IMR-90 (cell line): Measurements from ENCODE around the gene MAP6. TPM values are rescaled to one million over a fixed set of nuclear protein-coding genes. Genes with fewer than 3 reads are reported as not detected.

Source experiments
- ATAC-seq: fragments of 200-7000 bp; cut with Tn5 transposase; 2 replicates; pipeline ENCODE4 v1.9.1; 2020; ENCODE audit warnings: low read depth, mild to moderate bottlenecking, moderate library complexity
- BruUV-seq: library from RNA; stranded (reverse); fragments of 400-500 nt; replicated peaks from 2 replicates; lab custom pipeline; 2021; lab: Mats Ljungman, UMichigan
- CTCF ChIA-PET: fragments of 300-600 bp; formaldehyde crosslinking; extraction: SDS; loops from one replicate; lab custom pipeline; 2021; ENCODE audit warnings: antibody characterized with exemption; lab: Yijun Ruan, JAX
- POLR2A ChIA-PET: fragments of 300-600 bp; sonication (Branson Sonifier 250); formaldehyde crosslinking; loops from one replicate; lab custom pipeline; 2022; ENCODE audit warnings: antibody characterized with exemption; ENCODE audit not compliant: unreplicated experiment; lab: Charles Lee
- DNase-seq: peaks from one replicate; pipeline ENCODE4 v3.0.0; 2013
- H2AFZ ChIP-seq: replicated peaks from 2 replicates; pipeline ENCODE3; 2013; ENCODE audit warnings: low read length, mild to moderate bottlenecking; ENCODE audit not compliant: poor library complexity
- H2AK5ac ChIP-seq: 2 replicates; pipeline ENCODE4 v1.6.1; 2013; ENCODE audit warnings: low read depth, low read length, inconsistent platforms
- H2AK9ac ChIP-seq: replicated peaks from 2 replicates; pipeline ENCODE3; 2013; ENCODE audit warnings: mild to moderate bottlenecking, low read depth, low read length, moderate library complexity; ENCODE audit not compliant: poor library complexity
- H2BK120ac ChIP-seq: 2 replicates; pipeline ENCODE4 v1.6.1; 2013; ENCODE audit warnings: low read depth, low read length, inconsistent platforms
- H2BK15ac ChIP-seq: 3 replicates; pipeline ENCODE4 v1.6.1; 2013; ENCODE audit warnings: low read depth, low read length, inconsistent platforms
- H2BK20ac ChIP-seq: 2 replicates; pipeline ENCODE4 v1.6.1; 2013; ENCODE audit warnings: low read depth, mild to moderate bottlenecking, inconsistent platforms, low read length, moderate library complexity
- H2BK5ac ChIP-seq: 2 replicates; pipeline ENCODE4 v1.6.1; 2013; ENCODE audit warnings: mild to moderate bottlenecking, low read depth, low read length, inconsistent platforms; ENCODE audit not compliant: poor library complexity, severe bottlenecking
- H3K14ac ChIP-seq: replicated peaks from 2 replicates; pipeline ENCODE4 v1.6.1; 2013; ENCODE audit warnings: low read depth, low read length, inconsistent platforms
- H3K18ac ChIP-seq: 2 replicates; pipeline ENCODE4 v1.6.1; 2013; ENCODE audit warnings: low read depth, low read length, control low read depth
- H3K23ac ChIP-seq: 2 replicates; pipeline ENCODE4 v1.6.1; 2013; ENCODE audit warnings: low read depth, low read length, inconsistent platforms
- H3K27ac ChIP-seq: 2 replicates; pipeline ENCODE4 v1.5.1; 2013; ENCODE audit warnings: mild to moderate bottlenecking, control low read depth, low read length; ENCODE audit not compliant: insufficient read depth
- H3K27me3 ChIP-seq: 2 replicates; pipeline ENCODE4 v1.6.1; 2013; ENCODE audit warnings: low read length; ENCODE audit not compliant: control insufficient read depth, insufficient read depth
- H3K36me3 ChIP-seq: 2 replicates; pipeline ENCODE4 v1.6.1; 2013; ENCODE audit warnings: low read length, mixed read lengths; ENCODE audit not compliant: control insufficient read depth, insufficient read depth
- H3K4ac ChIP-seq: 2 replicates; pipeline ENCODE4 v1.6.1; 2013; ENCODE audit warnings: low read depth, low read length, inconsistent platforms
- H3K4me1 ChIP-seq: 2 replicates; pipeline ENCODE4 v1.6.1; 2013; ENCODE audit warnings: low read length, mixed read lengths; ENCODE audit not compliant: control insufficient read depth, insufficient read depth
- H3K4me2 ChIP-seq: 2 replicates; pipeline ENCODE4 v1.6.1; 2013; ENCODE audit warnings: low read depth, mild to moderate bottlenecking, control low read depth, low read length, moderate library complexity
- H3K4me3 ChIP-seq: 2 replicates; pipeline ENCODE4 v1.5.1; 2013; ENCODE audit warnings: low read depth, mild to moderate bottlenecking, control low read depth, low read length, moderate library complexity; ENCODE audit not compliant: insufficient read depth
- H3K56ac ChIP-seq: 2 replicates; pipeline ENCODE4 v1.6.1; 2013; ENCODE audit warnings: low read length, inconsistent platforms; ENCODE audit not compliant: insufficient read depth; ENCODE audit errors: extremely low read depth
- H3K79me1 ChIP-seq, 2 experiments: 2 replicates each; pipeline ENCODE4 v1.6.1; 2013; ENCODE audit warnings: low read length in 2 of 2, inconsistent platforms in 1 of 2, low read depth in 1 of 2
- H3K9ac ChIP-seq: 2 replicates; pipeline ENCODE4 v1.6.1; 2013; ENCODE audit warnings: low read depth, low read length, control low read depth
- H3K9me1 ChIP-seq: 2 replicates; pipeline ENCODE4 v1.6.1; 2013; ENCODE audit warnings: low read length, inconsistent platforms; ENCODE audit not compliant: insufficient read depth
- H3K9me3 ChIP-seq: 2 replicates; pipeline ENCODE4 v1.6.1; 2013; ENCODE audit warnings: low read length; ENCODE audit not compliant: control insufficient read depth, insufficient read depth
- H4K20me1 ChIP-seq: 2 replicates; pipeline ENCODE4 v1.6.1; 2013; ENCODE audit warnings: low read length, inconsistent platforms; ENCODE audit not compliant: insufficient read depth
- H4K5ac ChIP-seq: 2 replicates; pipeline ENCODE4 v1.6.1; 2013; ENCODE audit warnings: mild to moderate bottlenecking, low read depth, low read length, control low read depth
- H4K8ac ChIP-seq, 2 experiments: 2 replicates each; pipeline ENCODE4 v1.6.1; 2013; ENCODE audit warnings: low read depth in 2 of 2, low read length in 2 of 2, control low read depth in 1 of 2, inconsistent platforms in 1 of 2
- H4K91ac ChIP-seq: 2 replicates; pipeline ENCODE4 v1.6.1; 2013; ENCODE audit warnings: low read depth, low read length, inconsistent platforms; ENCODE audit not compliant: insufficient read depth
- BHLHE40 ChIP-seq: fragments of 150-350 bp; IDR thresholded peaks from 2 replicates; pipeline ENCODE4 v1.6.1; 2016; ENCODE audit warnings: mild to moderate bottlenecking, low read depth, low read length
- CTCF ChIP-seq: conservative IDR thresholded peaks from 2 replicates; pipeline ENCODE4 v1.5.1; 2012; ENCODE audit warnings: mild to moderate bottlenecking, low read depth, low read length, improper control_type of control experiment
- FOS ChIP-seq: fragments of 150-350 bp; IDR thresholded peaks from 2 replicates; pipeline ENCODE4 v1.6.1; 2016; ENCODE audit warnings: low read depth, low read length
- MAFK ChIP-seq: IDR thresholded peaks from 2 replicates; pipeline ENCODE4 v1.6.1; 2012; ENCODE audit warnings: low read depth, low read length, improper control_type of control experiment
- MAZ ChIP-seq: IDR thresholded peaks from 2 replicates; pipeline ENCODE4 v1.6.1; 2012; ENCODE audit warnings: low read depth, mild to moderate bottlenecking, low read length, improper control_type of control experiment, moderate library complexity, borderline replicate concordance
- POLR2A ChIP-seq: IDR thresholded peaks from 2 replicates; pipeline ENCODE4 v1.6.1; 2012; ENCODE audit warnings: mild to moderate bottlenecking, low read depth, low read length
- RAD21 ChIP-seq: IDR thresholded peaks from 2 replicates; pipeline ENCODE4 v1.6.1; 2012; ENCODE audit warnings: low read length, improper control_type of control experiment
- USF2 ChIP-seq: fragments of 150-350 bp; IDR thresholded peaks from 2 replicates; pipeline ENCODE4 v1.6.1; 2017; ENCODE audit warnings: mild to moderate bottlenecking, antibody characterized with exemption, low read length, low read depth
- WGBS, 2 experiments: methylation state at CpG; one replicate each; pipeline versions ENCODE4 v1.1.5 to v1.1.7; 2013; ENCODE audit warnings: missing lambda C conversion rate in 2 of 2; ENCODE audit not compliant: insufficient read length in 1 of 2; ENCODE audit errors: extremely low coverage in 2 of 2; 5-methylcytosine and 5-hydroxymethylcytosine counted together
- dilution Hi-C: fragments of 300-500 bp; cut with HindIII; formaldehyde crosslinking; loops from one replicate; pipeline ENCODE4 v1.14.3; 2018; ENCODE audit warnings: low sequenced_read_pairs; ENCODE audit not compliant: unreplicated experiment
- in situ Hi-C: fragments of 300-500 bp; cut with MboI; formaldehyde crosslinking; loops from 3 replicates; pipeline ENCODE4 v1.14.3; 2019; ENCODE audit warnings: low sequenced_read_pairs, inconsistent platforms, mixed read lengths
- intact Hi-C: fragments of 100-400 bp; cut with micrococcal nuclease; formaldehyde crosslinking; loops from 2 replicates; pipeline ENCODE4 v1.10.0; 2022
- polyA plus RNA-seq, 3 experiments: library from polyadenylated mRNA; depleted of rRNA; stranded (reverse); fragments of >200 nt; gene quantifications; 2 replicates each; pipeline ENCODE4 v1.2.3, GENCODE V29; 2012; ENCODE audit warnings: low replicate concordance in 1 of 3
- total RNA-seq: library from RNA; depleted of rRNA; stranded (reverse); fragments of >200 nt; gene quantifications from 2 replicates; pipeline ENCODE4 v1.2.3, GENCODE V29; 2012

Gene MAP6
- total and polyA plus RNA-seq, 2 of the 4 experiments (the other 2 are of a cell fraction), result 3.0 to 3.4 TPM

- WGBS, 2 experiments, result no CpG with 5 or more reads among the region's 6 CpGs
- Histone ChIP-seq H3K9me1 (no peaks in the 10 kb centered on the region), H3K27ac (no peak overlapping the region), H2AFZ (no peak overlapping the region), H4K8ac (no peak overlapping the region), H3K23ac (no peak overlapping the region), H2BK15ac (no peak overlapping the region), H4K20me1 (no peaks in the 10 kb centered on the region), H3K14ac (no peak overlapping the region), H3K27me3 (peaks cover 8% of the 10 kb centered on the region), H4K5ac (no peak overlapping the region), H2BK20ac (no peak overlapping the region), H3K4me1 (peaks cover 9% of the 10 kb centered on the region), H3K56ac (no peak overlapping the region), H2BK5ac (no peak overlapping the region), H2AK5ac (0 out of 2 replicates have a peak overlapping the region, but pooled peaks have one; percentile 3), H3K9ac (no peak overlapping the region), H3K18ac (no peak overlapping the region), H3K4ac (no peak overlapping the region), H4K91ac (no peak overlapping the region), H3K4me3 (no peak overlapping the region), H2BK120ac (no peak overlapping the region), H3K79me1 (peaks cover 0 to 7% of the 10 kb centered on the region in 2 experiments; a peak in 1 of 4 replicates), H3K36me3 (no peaks in the 10 kb centered on the region), H3K4me2 (no peak overlapping the region), H3K9me3 (no peaks in the 10 kb centered on the region), H2AK9ac (no peak overlapping the region)
- DNase-seq (no peak), ATAC-seq (no peak)
- BruUV-seq, result no TSS peak
- CTCF ChIA-PET, result no interaction called here
- no peak for TF ChIP-seq BHLHE40
- no peak for TF ChIP-seq RAD21
- no peak for TF ChIP-seq POLR2A
- no peak for TF ChIP-seq FOS
- TF ChIP-seq MAFK, result no peak
- TF ChIP-seq CTCF, result no peak
- TF ChIP-seq USF2, result no peak
- no peak for TF ChIP-seq MAZ
- intact Hi-C loops (no loop called here), dilution Hi-C loops (no loop called here), in situ Hi-C loops (loop anchor here (25.0 kb wide), 1 partner anchor 257 kb away; no protein-coding TSS in a partner anchor)
- POLR2A ChIA-PET, result no interaction called here
Observed at GRCh38 chr11:75543806-75544205, 125.0 kb downstream of the MAP6 start.
